Endothelial cell of umbilical vein (primary cell): ENCODE data around the gene PIK3R6. TPM values are rescaled to one million over a fixed set of nuclear protein-coding genes. Genes with fewer than 3 reads are reported as not detected.

Experiments used
- BruUV-seq: library from RNA; stranded (reverse); fragments of 400-500 nt; replicated peaks from 2 replicates; lab custom pipeline; 2021; lab: Mats Ljungman, UMichigan
- CTCF ChIA-PET: fragments of 300-600, 350-600 bp; sonication (Branson Sonifier 250); formaldehyde crosslinking; loops from one replicate; lab custom pipeline; 2021; ENCODE audit warnings: antibody characterized with exemption, inconsistent platforms; lab: Charles Lee
- POLR2A ChIA-PET: fragments of 300-600, 350-600 bp; sonication (Branson Sonifier 250); formaldehyde crosslinking; loops from one replicate; lab custom pipeline; 2021; ENCODE audit warnings: antibody characterized with exemption, inconsistent platforms; lab: Charles Lee
- DNase-seq: peaks from one replicate; pipeline ENCODE4 v3.0.0-alpha.2; 2011; ENCODE audit warnings: low read depth, low spot score
- FAIRE-seq: peaks from 2 replicates; lab custom pipeline; 2011; peaks lifted over from hg19 to GRCh38; lab: Jason Lieb, UNC
- H2AFZ ChIP-seq: 2 replicates; pipeline ENCODE4 v1.6.0; 2012; ENCODE audit warnings: low read depth, low read length, control low read depth, inconsistent platforms
- H3K27ac ChIP-seq: 2 replicates; pipeline ENCODE4 v1.5.1; 2011; ENCODE audit warnings: low read depth, mild to moderate bottlenecking, control low read depth, low read length, moderate library complexity; ENCODE audit not compliant: insufficient read depth
- H3K27me3 ChIP-seq, 2 experiments: 2 replicates each; pipeline versions ENCODE4 v1.6.0 to v1.6.1; 2011; ENCODE audit warnings: low read length in 2 of 2, mixed read lengths in 1 of 2; ENCODE audit not compliant: control insufficient read depth in 2 of 2, insufficient read depth in 2 of 2
- H3K36me3 ChIP-seq, 2 experiments: 2 replicates in 1 of 2; 3 replicates in 1 of 2; pipeline ENCODE4 v1.5.1; 2011; ENCODE audit warnings: low read length in 2 of 2, mild to moderate bottlenecking in 1 of 2, moderate library complexity in 1 of 2; ENCODE audit not compliant: control insufficient read depth in 2 of 2, insufficient read depth in 2 of 2; ENCODE audit errors: extremely low read depth in 1 of 2
- H3K4me1 ChIP-seq: 3 replicates; pipeline ENCODE4 v1.5.1; 2011; ENCODE audit warnings: mild to moderate bottlenecking, low read length; ENCODE audit not compliant: control insufficient read depth, insufficient read depth; ENCODE audit errors: extremely low read depth
- H3K4me2 ChIP-seq: 2 replicates; pipeline ENCODE4 v1.6.1; 2011; ENCODE audit warnings: low read length, control low read depth, mixed read lengths; ENCODE audit not compliant: insufficient read depth
- H3K4me3 ChIP-seq, 3 experiments: fragments of 200-600 bp in 1 of 3; sonication (generic), shearing (Covaris generic) in 1 of 3; replicated peaks in 1 of 3; 2 replicates each; pipeline ENCODE4 v1.5.1; 2011 to 2016; ENCODE audit warnings: control low read depth in 3 of 3, low read length in 3 of 3, mild to moderate bottlenecking in 2 of 3, inconsistent platforms in 1 of 3, low read depth in 1 of 3, moderate library complexity in 1 of 3; ENCODE audit not compliant: insufficient read depth in 1 of 3
- H3K79me2 ChIP-seq: 2 replicates; pipeline ENCODE4 v1.6.0; 2012; ENCODE audit warnings: low read length, inconsistent platforms; ENCODE audit not compliant: control insufficient read depth, insufficient read depth
- H3K9ac ChIP-seq: replicated peaks from 2 replicates; pipeline ENCODE3; 2011; ENCODE audit warnings: low read length, control low read depth; ENCODE audit not compliant: insufficient read depth; ENCODE audit errors: extremely low read depth
- H3K9me1 ChIP-seq: replicated peaks from 3 replicates; pipeline ENCODE4 v1.6.0; 2011; ENCODE audit warnings: mild to moderate bottlenecking, low read length; ENCODE audit not compliant: control insufficient read depth, insufficient read depth; ENCODE audit errors: extremely low read depth
- H3K9me3 ChIP-seq: replicated peaks from 2 replicates; pipeline ENCODE4 v1.5.1; 2012; ENCODE audit warnings: low read length, inconsistent platforms; ENCODE audit not compliant: control insufficient read depth, insufficient read depth
- H4K20me1 ChIP-seq: replicated peaks from 2 replicates; pipeline ENCODE3; 2011; ENCODE audit warnings: mild to moderate bottlenecking, low read length; ENCODE audit not compliant: control insufficient read depth, insufficient read depth; ENCODE audit errors: extremely low read depth
- EZH2 ChIP-seq: IDR thresholded peaks from 2 replicates; pipeline ENCODE4 v1.6.1; 2012; ENCODE audit warnings: borderline replicate concordance, low read depth, mild to moderate bottlenecking, moderate library complexity, low read length, inconsistent platforms; ENCODE audit not compliant: severe bottlenecking
- FOS ChIP-seq: IDR thresholded peaks from 2 replicates; pipeline ENCODE4 v1.6.1; 2011; ENCODE audit warnings: mild to moderate bottlenecking, low read length, moderate library complexity, borderline replicate concordance; ENCODE audit not compliant: insufficient read depth
- JUN ChIP-seq: IDR thresholded peaks from 2 replicates; pipeline ENCODE4 v1.6.1; 2011; ENCODE audit warnings: borderline replicate concordance, low read depth; ENCODE audit not compliant: insufficient read length, insufficient read depth
- MAX ChIP-seq: IDR thresholded peaks from 2 replicates; pipeline ENCODE4 v1.6.1; 2011; ENCODE audit not compliant: insufficient read depth, insufficient read length
- MYC ChIP-seq: IDR thresholded peaks from one replicate; pipeline ENCODE4 v1.6.1; 2011; ENCODE audit warnings: mild to moderate bottlenecking, low read depth, low read length
- POLR2A ChIP-seq: IDR thresholded peaks from 2 replicates; pipeline ENCODE4 v1.6.1; 2012; ENCODE audit warnings: low read depth, mild to moderate bottlenecking, control low read depth, low read length
- POLR2AphosphoS5 ChIP-seq: IDR thresholded peaks from 2 replicates; pipeline ENCODE4 v1.6.1; 2012; ENCODE audit warnings: low read depth, mild to moderate bottlenecking, control low read depth, low read length, moderate library complexity; ENCODE audit not compliant: insufficient read depth
- dilution Hi-C: fragments of 300-500 bp; cut with MboI; formaldehyde crosslinking; loops from one replicate; pipeline ENCODE4 v1.15.0; 2019; ENCODE audit warnings: low sequenced_read_pairs; ENCODE audit not compliant: extremely low pct_ligation_motif_present
- intact Hi-C: fragments of 100-400 bp; cut with micrococcal nuclease; formaldehyde crosslinking; loops from one replicate; pipeline ENCODE4 v1.10.0; 2022
- polyA plus RNA-seq, 4 experiments: library from polyadenylated mRNA; depleted of rRNA in 3 of 4; stranded (reverse) in 3 of 4; unstranded in 1 of 4; fragments of >200 nt; gene quantifications; 2 replicates each; pipeline versions ENCODE4 v1.2.1 to v1.2.3, GENCODE V29; 2011 to 2012; ENCODE audit warnings: missing spikeins in 1 of 4
- total RNA-seq: library from RNA; stranded (reverse); gene quantifications from 2 replicates; pipeline ENCODE4 v1.2.3, GENCODE V29; 2021
- TF ChIP-seq, protein P1 (sequence below), 2 donors: IDR thresholded peaks; 1 replicate in 1 of 2; 2 replicates in 1 of 2; pipeline ENCODE4 v1.5.1; 2011; ENCODE audit warnings: low read length in 2 of 2, mild to moderate bottlenecking in 2 of 2, moderate library complexity in 2 of 2, control low read depth in 1 of 2, inconsistent platforms in 1 of 2, low read depth in 1 of 2; ENCODE audit not compliant: insufficient read depth in 1 of 2; ENCODE audit errors: extremely low read depth in 1 of 2

The PIK3R6 gene
- total and polyA plus RNA-seq, 2 donors (not counting 3 experiments of a cell fraction or from before 2014, with no cell fraction given) = not detected

DNA sequence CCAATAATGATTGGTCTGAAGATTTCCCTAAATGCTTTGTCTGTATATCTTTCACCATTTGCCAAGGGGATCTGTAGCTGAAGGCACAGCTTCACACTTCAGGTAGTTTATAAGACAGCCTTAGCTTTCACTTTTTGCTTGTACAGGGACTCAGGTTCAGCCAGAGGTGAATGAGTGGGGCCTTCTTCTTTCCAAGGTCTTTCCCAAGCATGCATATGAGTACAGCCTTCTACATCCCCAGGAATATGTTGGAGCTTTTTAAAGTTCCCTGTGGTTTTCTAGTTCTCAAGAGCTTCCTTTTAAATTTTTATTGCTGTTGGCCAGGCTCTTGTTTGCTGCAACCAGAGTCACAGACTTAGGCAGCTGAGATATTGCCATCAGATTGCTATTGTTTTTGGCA is 91.2 kb downstream of the PIK3R6 start:
- no peak overlapping the region for H3K27ac ChIP-seq
- TF ChIP-seq FOS (no peak), JUN (no peak), MYC (no peak), EZH2 (no peak), POLR2AphosphoS5 (no peak), POLR2A (no peak), MAX (no peak)
- TF ChIP-seq, protein P1, sequence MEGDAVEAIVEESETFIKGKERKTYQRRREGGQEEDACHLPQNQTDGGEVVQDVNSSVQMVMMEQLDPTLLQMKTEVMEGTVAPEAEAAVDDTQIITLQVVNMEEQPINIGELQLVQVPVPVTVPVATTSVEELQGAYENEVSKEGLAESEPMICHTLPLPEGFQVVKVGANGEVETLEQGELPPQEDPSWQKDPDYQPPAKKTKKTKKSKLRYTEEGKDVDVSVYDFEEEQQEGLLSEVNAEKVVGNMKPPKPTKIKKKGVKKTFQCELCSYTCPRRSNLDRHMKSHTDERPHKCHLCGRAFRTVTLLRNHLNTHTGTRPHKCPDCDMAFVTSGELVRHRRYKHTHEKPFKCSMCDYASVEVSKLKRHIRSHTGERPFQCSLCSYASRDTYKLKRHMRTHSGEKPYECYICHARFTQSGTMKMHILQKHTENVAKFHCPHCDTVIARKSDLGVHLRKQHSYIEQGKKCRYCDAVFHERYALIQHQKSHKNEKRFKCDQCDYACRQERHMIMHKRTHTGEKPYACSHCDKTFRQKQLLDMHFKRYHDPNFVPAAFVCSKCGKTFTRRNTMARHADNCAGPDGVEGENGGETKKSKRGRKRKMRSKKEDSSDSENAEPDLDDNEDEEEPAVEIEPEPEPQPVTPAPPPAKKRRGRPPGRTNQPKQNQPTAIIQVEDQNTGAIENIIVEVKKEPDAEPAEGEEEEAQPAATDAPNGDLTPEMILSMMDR (IDR thresholded peaks at IDR 0.05; ENCODE audit: extremely low read depth in 1 of 2, insufficient read depth in 1 of 2, low read depth in 1 of 2, low read length in 2 of 2) = no peak
- no peak overlapping the region for H3K9ac ChIP-seq
- H3K27me3 ChIP-seq = peaks cover 0 to 5% of the 10 kb centered on the region in 2 experiments
- H3K79me2 ChIP-seq = no peaks in the 10 kb centered on the region
- ChIA-PET CTCF (interaction anchor here (1.1 to 2.1 kb wide), 3 partner anchors 9 to 30 kb away, joined by 4 to 21 read pairs (median 6); no protein-coding TSS in a partner anchor), POLR2A (interaction anchor here (1.0 kb wide), 1 partner anchor 12 kb away, joined by 3 read pairs; no protein-coding TSS in a partner anchor)
- no TSS peak for BruUV-seq
- H3K4me3 ChIP-seq = no peak overlapping the region
- DNase-seq (no peak), FAIRE-seq (no peak)
- no peaks in the 10 kb centered on the region for H3K9me1 ChIP-seq
- dilution Hi-C loops (no loop called here), intact Hi-C loops (no loop called here)
- no peaks in the 10 kb centered on the region for H3K9me3 ChIP-seq
- no peak overlapping the region for H2AFZ ChIP-seq
- no peaks in the 10 kb centered on the region for H4K20me1 ChIP-seq
- H3K36me3 ChIP-seq = no peaks in the 10 kb centered on the region
- no peak overlapping the region for H3K4me2 ChIP-seq
- H3K4me1 ChIP-seq = no peaks in the 10 kb centered on the region
